Suprapubic skin (tissue), 3 donors: Measurements from ENCODE around the gene OSBP2.

Experiments used
- CTCF ChIP-seq, 2 donors: fragments of 200-600 bp in 1 of 2; fragments of 450-650 bp in 1 of 2; sonication (generic) in 1 of 2; IDR thresholded peaks; one replicate each; pipeline ENCODE4 v1.5.1; 2016 to 2019; ENCODE audit warnings: antibody characterized with exemption in 2 of 2, mild to moderate bottlenecking in 1 of 2, moderate library complexity in 1 of 2
- EP300 ChIP-seq: sonication (generic); formaldehyde crosslinking; IDR thresholded peaks from one replicate; pipeline ENCODE4 v1.6.1; 2017; ENCODE audit warnings: antibody characterized with exemption
- POLR2A ChIP-seq, 2 donors: fragments of 450-650 bp; IDR thresholded peaks; one replicate each; pipeline ENCODE4 v1.6.1; 2017; ENCODE audit warnings: antibody characterized with exemption in 2 of 2, mild to moderate bottlenecking in 2 of 2, moderate library complexity in 2 of 2

- TF ChIP-seq CTCF (IDR thresholded peaks at IDR 0.05) (no peak), POLR2A (IDR thresholded peaks at IDR 0.05) (no peak), EP300 (no peak)
Observed at GRCh38 chr22:30718938-30719337, 24.3 kb downstream of the OSBP2 start.
